Muscle layer of colon (tissue), 2 donors: ENCODE results near the gene PRKAG2.

Source experiments
- H3K27ac ChIP-seq: one replicate; pipeline ENCODE4 v1.7.0; 2013; ENCODE audit warnings: low read depth, mild to moderate bottlenecking, low read length, moderate library complexity
- H3K27me3 ChIP-seq, 2 donors: one replicate each; pipeline ENCODE4 v1.7.0; 2013; ENCODE audit warnings: low read length in 2 of 2, mild to moderate bottlenecking in 2 of 2; ENCODE audit not compliant: insufficient read depth in 2 of 2, control insufficient read depth in 1 of 2
- H3K36me3 ChIP-seq: one replicate; pipeline ENCODE4 v1.7.0; 2013; ENCODE audit warnings: mild to moderate bottlenecking, low read length; ENCODE audit not compliant: insufficient read depth
- H3K4me1 ChIP-seq: one replicate; pipeline ENCODE4 v1.7.0; 2013; ENCODE audit warnings: mild to moderate bottlenecking, low read length; ENCODE audit not compliant: insufficient read depth
- H3K4me3 ChIP-seq, 2 donors: one replicate each; pipeline ENCODE4 v1.7.0; 2013; ENCODE audit warnings: low read length in 2 of 2, low read depth in 1 of 2, mild to moderate bottlenecking in 1 of 2, moderate library complexity in 1 of 2
- H3K9ac ChIP-seq: one replicate; pipeline ENCODE4 v1.7.0; 2013; ENCODE audit warnings: low read length
- H3K9me3 ChIP-seq: one replicate; pipeline ENCODE4 v1.7.0; 2013; ENCODE audit warnings: mild to moderate bottlenecking, low read length
- donor health status: abdominal sarcoma.
- donor health status: Adenocarcinoma of cecum.

Gene PRKAG2

DNA sequence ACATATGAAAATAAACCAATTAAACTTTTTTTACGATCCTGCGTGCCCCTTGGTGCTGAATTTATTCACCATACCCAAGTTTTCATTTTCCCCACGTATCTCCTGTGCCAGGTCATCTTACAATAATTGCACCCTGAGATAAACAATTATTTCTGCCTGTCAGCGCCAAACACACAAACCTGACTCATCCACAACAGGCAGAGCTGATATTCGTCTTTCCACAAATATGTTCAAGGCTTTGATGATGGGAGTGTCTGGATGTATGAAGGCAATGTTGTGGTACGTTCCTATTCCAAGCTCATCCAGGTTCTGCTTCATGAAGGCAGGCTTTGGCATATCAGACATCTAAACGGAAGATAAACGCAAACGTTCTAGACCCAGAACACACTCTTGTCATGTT lies 311.4 kb downstream of the PRKAG2 start:
- Histone ChIP-seq H3K36me3 (peaks cover 33% of the 10 kb centered on the region), H3K4me3 (no peak overlapping the region), H3K9me3 (no peaks in the 10 kb centered on the region), H3K27ac (no peak overlapping the region), H3K4me1 (peaks cover 12% of the 10 kb centered on the region), H3K9ac (no peak overlapping the region), H3K27me3 (no peaks in the 10 kb centered on the region)

DNA sequence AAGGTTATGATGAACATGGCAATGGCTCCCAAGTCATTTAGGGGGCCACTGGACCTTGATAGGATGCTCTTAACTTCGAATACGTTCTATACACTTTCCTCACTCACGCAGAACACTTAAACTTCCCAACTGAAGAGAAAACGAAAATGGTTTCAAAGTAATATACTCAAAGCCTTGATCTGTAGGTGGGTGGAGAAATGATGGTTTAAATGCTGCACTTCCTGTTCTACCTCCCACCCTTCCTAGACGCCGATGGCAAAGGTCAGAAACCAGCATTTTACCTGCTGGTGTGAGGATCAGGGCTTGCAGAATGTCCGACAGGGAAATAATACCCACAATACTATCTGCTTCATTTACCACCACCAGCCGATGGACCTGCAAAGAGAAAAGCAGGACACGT lies 316.7 kb downstream of the PRKAG2 start:
- H3K27ac ChIP-seq: no peak overlapping the region
- peaks cover 49% of the 10 kb centered on the region for H3K36me3 ChIP-seq
- no peak overlapping the region for H3K4me3 ChIP-seq
- no peak overlapping the region for H3K9ac ChIP-seq
- no peaks in the 10 kb centered on the region for H3K9me3 ChIP-seq
- H3K27me3 ChIP-seq: no peaks in the 10 kb centered on the region
- H3K4me1 ChIP-seq: no peaks in the 10 kb centered on the region

DNA sequence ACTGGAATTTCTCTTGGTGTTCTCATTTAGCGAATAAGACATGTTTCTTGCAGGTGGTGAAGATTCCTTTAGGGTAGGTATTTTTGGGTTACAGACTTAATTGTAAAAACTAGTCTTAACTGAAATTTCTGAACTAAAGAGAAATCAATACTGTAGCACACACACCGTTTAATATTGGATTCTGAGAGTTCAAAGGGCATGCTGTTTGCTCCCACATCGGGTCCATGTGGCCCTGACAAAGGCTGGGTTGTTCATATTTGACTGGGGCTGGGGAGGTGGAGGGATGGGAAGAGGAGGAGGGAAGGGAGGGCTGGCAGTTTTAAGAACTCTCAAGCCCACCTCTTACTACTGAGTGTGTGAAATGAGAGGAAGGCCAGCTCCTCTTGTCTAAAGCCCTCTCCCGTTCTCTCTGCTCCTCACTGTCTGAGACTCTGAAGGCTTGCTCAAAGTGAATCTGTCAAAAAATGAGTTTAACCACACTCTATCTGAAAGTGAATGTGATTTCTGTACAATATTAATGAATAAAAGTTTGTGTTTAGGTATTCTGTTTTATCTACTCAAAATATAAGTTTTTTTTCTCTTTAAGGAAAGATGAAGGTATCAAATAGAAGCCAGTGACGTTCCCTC lies 317.2 kb downstream of the PRKAG2 start:
- Histone ChIP-seq H3K4me3 (no peak overlapping the region), H3K4me1 (no peaks in the 10 kb centered on the region), H3K27ac (no peak overlapping the region), H3K36me3 (peaks cover 47% of the 10 kb centered on the region), H3K9ac (no peak overlapping the region), H3K27me3 (no peaks in the 10 kb centered on the region), H3K9me3 (no peaks in the 10 kb centered on the region)

DNA sequence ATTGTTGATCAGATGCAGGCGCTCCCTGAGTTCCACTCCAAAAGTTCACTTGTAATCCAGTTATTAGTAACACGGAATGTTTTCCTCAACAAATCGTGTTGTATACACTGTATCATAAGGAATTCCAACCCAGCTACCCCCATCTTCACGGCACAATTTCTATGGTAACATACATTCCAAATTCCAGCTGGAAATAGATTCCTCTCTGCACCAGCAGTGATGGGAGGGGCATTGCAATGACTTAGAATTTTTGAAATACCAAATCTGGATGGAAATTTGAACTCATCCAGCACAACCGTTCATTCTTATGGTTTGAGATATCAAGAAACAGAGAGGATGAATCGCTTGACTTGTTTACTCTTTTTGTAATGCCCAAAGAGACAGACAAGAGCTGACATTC lies 318.3 kb downstream of the PRKAG2 start:
- H3K4me1 ChIP-seq: no peaks in the 10 kb centered on the region
- no peak overlapping the region for H3K9ac ChIP-seq
- no peak overlapping the region for H3K4me3 ChIP-seq
- no peaks in the 10 kb centered on the region for H3K9me3 ChIP-seq
- no peak overlapping the region for H3K27ac ChIP-seq
- peaks cover 36% of the 10 kb centered on the region for H3K36me3 ChIP-seq
- H3K27me3 ChIP-seq: no peaks in the 10 kb centered on the region

DNA sequence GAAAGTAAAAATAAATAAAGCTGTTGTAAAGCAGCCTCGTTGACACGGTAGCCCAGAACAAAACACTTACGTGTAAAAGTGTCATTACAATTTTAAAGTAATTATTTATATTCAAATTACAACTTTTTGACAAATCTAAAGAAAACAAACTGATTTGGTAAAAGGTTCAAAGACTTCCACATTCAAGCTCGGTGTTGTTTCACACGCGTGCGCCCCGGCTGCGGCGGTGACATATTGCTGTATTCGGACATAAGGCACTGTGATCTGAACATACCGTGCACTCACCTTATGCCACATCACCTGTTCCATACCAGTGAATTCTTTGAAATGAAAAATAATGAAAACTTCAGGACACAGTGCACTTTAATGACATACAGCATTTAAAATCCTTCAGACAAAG lies 320.3 kb downstream of the PRKAG2 start:
- no peak overlapping the region for H3K4me3 ChIP-seq
- H3K27ac ChIP-seq: no peak overlapping the region
- H3K27me3 ChIP-seq: no peaks in the 10 kb centered on the region
- H3K4me1 ChIP-seq: peaks cover 12% of the 10 kb centered on the region
- H3K36me3 ChIP-seq: peaks cover 32% of the 10 kb centered on the region
- H3K9ac ChIP-seq: no peak overlapping the region
- H3K9me3 ChIP-seq: no peaks in the 10 kb centered on the region

DNA sequence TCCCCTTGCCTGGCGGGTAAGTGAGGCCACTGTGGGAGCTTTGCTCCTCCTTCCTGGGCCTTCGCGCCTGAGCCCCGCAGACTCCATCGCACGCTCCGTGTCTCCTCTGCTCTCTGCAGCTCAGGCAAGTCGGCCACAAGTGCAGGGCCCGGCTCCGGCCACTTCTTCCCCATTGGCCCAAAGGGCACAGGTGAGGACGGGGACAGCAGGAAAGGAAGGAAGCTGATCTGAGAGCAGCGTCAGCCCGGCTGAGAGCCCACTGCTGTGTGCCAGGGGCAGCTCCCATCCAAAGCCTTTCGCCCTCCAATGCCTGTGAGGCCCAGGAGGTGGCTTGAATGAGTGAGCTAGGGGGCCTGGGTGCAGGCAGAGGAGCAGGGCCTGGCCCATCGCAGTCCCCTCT lies 323.6 kb downstream of the PRKAG2 start:
- Histone ChIP-seq H3K4me3 (no peak overlapping the region), H3K9me3 (no peaks in the 10 kb centered on the region), H3K27me3 (no peaks in the 10 kb centered on the region), H3K27ac (no peak overlapping the region), H3K9ac (no peak overlapping the region), H3K4me1 (peaks cover 16% of the 10 kb centered on the region), H3K36me3 (peaks cover 7% of the 10 kb centered on the region)

DNA sequence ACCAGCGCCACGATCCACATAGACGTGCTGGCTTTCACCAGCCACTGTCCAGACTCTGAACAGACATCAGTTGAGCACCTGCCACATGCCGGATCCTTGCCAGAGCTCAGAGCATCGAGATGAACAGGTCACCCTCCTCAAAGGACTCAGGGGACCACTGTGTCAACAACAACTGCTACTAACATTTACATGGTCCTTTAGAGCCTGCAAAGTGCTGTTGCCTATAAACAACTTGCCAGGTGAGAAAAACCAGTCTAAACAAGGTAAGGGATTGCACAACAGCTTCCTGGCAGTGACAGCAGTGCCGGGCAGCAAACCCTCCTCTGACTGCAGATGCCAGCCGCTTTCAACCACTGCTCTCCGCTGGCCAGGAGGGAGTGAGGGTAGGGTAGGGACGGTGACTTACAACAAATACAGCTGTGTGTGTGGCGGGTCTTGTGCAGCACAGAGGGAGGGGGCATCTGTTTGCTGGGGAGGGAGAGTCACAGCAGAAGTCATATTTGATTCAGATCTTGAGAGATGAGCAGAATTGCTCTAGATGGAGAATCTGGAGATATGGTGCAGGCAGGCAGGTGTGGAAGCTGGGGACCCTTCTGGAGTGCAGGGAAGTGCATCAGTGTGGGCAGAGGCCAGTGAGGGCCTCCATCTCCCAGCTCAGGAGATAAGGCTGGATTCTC lies 324.4 kb downstream of the PRKAG2 start:
- H3K9me3 ChIP-seq: no peaks in the 10 kb centered on the region
- peaks cover 16% of the 10 kb centered on the region for H3K4me1 ChIP-seq
- H3K36me3 ChIP-seq: no peaks in the 10 kb centered on the region
- no peaks in the 10 kb centered on the region for H3K27me3 ChIP-seq
- no peak overlapping the region for H3K27ac ChIP-seq
- no peak overlapping the region for H3K9ac ChIP-seq
- H3K4me3 ChIP-seq: no peak overlapping the region

DNA sequence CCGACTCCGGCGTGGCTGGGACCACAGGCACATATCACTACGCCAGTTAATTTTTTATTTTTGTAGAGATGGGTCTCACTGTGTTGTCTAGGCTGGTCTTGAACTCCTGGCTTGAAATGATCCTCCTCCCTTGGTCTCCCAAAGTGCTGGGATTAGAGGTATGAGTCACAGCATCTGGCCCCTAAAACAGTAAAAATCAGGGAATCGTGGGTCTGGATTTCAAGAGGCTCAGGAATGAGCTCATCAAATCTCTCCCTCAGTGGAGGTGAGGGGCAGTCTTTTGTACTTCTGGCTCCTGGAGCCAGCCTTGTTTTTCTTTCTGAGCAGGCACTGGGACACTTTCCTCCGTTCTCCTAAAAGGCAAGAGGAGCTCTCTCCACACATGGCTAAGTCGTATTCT lies 325.1 kb downstream of the PRKAG2 start:
- Histone ChIP-seq H3K4me3 (no peak overlapping the region), H3K36me3 (no peaks in the 10 kb centered on the region), H3K9ac (no peak overlapping the region), H3K27ac (no peak overlapping the region), H3K27me3 (no peaks in the 10 kb centered on the region), H3K4me1 (peaks cover 16% of the 10 kb centered on the region), H3K9me3 (no peaks in the 10 kb centered on the region)

DNA sequence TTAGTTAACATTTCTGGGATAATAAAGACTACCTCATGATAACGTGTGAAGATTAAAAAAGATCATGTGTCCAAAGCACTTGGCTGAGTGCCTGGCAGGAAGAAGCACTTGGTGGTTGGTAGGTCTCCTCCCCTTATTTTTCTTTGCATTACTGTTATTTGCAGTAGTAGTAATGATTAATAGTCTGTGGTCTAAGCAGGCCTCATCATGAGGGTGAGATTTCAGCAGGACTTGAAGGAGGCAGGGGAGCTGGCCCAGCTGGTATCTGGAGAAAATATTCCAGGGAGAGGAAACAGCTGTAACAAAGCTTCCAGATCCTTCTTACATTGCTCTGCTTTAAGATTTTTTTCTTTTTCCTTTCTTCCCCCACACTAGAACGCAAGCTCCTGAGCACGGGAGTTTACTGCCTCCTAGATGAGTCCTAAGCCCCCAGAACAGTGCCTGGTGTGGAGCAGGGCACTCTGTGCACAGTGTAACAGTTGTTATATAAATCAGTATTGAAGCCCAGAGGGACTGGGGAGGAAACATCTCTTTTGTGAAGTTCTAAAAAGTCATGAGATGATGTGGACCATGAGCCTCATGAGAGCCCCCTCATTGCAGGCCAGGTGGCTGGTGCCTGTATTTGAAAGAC lies 326.1 kb downstream of the PRKAG2 start:
- no peaks in the 10 kb centered on the region for H3K36me3 ChIP-seq
- no peak overlapping the region for H3K9ac ChIP-seq
- H3K27ac ChIP-seq: no peak overlapping the region
- peaks cover 16% of the 10 kb centered on the region for H3K4me1 ChIP-seq
- H3K9me3 ChIP-seq: no peaks in the 10 kb centered on the region
- H3K4me3 ChIP-seq: no peak overlapping the region
- H3K27me3 ChIP-seq: no peaks in the 10 kb centered on the region

DNA sequence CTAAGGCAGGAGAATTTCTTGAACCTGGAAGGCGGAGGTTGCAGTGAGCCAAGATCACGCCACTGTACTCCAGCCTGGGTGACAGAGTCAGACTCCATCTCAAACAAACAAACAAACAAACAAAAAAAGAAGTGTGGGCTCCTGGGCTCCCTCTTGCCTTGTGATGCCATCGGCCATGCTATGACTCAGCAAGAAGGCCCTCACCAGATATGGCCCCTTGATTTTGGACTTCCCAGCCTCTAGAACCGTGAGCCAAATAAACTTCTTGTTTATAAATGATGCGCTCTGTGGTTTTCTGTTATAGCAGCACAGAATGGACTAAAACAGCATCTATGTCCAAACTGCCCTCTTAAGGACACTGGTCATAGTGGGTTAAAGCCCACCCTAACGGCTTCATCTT lies 327.3 kb downstream of the PRKAG2 start:
- Histone ChIP-seq H3K4me1 (peaks cover 16% of the 10 kb centered on the region), H3K36me3 (no peaks in the 10 kb centered on the region), H3K27ac (no peak overlapping the region), H3K27me3 (no peaks in the 10 kb centered on the region), H3K9ac (no peak overlapping the region), H3K9me3 (no peaks in the 10 kb centered on the region), H3K4me3 (no peak overlapping the region)

DNA sequence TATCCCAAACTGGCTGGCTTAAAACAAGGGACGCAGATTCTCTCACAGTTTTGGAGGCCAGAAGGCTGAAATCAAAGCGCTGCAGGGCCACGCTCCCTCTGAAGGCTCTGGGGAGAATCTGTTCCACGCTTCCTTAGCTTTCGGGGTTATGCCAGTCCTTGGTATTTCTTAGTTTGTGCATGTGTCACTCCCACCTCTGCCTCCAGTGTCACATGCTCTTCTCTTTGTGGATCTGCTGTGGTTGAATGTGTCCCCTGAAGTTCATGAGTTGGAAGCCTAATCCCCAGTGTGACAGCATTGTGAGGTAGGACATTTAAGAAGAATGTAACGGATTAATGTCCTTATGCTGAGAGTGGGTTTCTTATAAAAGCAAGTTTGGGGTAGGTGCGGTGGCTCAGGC lies 327.8 kb downstream of the PRKAG2 start:
- H3K27me3 ChIP-seq: no peaks in the 10 kb centered on the region
- no peak overlapping the region for H3K9ac ChIP-seq
- H3K36me3 ChIP-seq: no peaks in the 10 kb centered on the region
- H3K4me3 ChIP-seq: no peak overlapping the region
- no peaks in the 10 kb centered on the region for H3K9me3 ChIP-seq
- peaks cover 16% of the 10 kb centered on the region for H3K4me1 ChIP-seq
- H3K27ac ChIP-seq: no peak overlapping the region

DNA sequence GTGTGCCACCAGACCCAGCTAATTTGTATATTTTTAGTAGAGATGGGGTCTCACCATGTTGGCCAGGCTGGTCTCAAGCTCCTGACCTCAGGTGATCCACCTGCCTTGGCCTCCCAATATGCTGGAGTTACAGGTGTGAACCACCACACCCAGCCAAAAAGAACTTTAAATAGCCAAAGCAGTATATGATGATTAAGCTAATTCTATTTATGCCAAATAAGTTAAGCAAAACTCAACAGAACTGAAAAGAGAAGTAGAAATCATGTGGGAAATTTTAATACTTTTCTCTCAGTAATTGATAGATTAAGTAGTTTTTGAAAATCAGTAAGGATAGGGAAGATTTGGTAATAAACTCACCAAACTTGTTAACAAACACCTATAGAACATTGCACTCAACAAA lies 332.7 kb downstream of the PRKAG2 start:
- Histone ChIP-seq H3K36me3 (no peaks in the 10 kb centered on the region), H3K27ac (no peak overlapping the region), H3K4me3 (no peak overlapping the region), H3K9me3 (no peaks in the 10 kb centered on the region), H3K4me1 (peaks cover 8% of the 10 kb centered on the region), H3K27me3 (no peaks in the 10 kb centered on the region), H3K9ac (no peak overlapping the region)
